IPS DF 19.7 (cell line): Measurements from ENCODE around the gene RING1.

Experiments used
- DNase-seq: peaks from one replicate; pipeline ENCODE4 v3.0.0-alpha.2; 2013; ENCODE audit warnings: low read depth, low spot score

The RING1 gene

GRCh38 chr6:33171880-33172687, 36.2 kb upstream of the RING1 start:
- DNase-seq, result no peak

GRCh38 chr6:33172688-33173534, 35.4 kb upstream of the RING1 start:
- DNase-seq, result no peak

DNA sequence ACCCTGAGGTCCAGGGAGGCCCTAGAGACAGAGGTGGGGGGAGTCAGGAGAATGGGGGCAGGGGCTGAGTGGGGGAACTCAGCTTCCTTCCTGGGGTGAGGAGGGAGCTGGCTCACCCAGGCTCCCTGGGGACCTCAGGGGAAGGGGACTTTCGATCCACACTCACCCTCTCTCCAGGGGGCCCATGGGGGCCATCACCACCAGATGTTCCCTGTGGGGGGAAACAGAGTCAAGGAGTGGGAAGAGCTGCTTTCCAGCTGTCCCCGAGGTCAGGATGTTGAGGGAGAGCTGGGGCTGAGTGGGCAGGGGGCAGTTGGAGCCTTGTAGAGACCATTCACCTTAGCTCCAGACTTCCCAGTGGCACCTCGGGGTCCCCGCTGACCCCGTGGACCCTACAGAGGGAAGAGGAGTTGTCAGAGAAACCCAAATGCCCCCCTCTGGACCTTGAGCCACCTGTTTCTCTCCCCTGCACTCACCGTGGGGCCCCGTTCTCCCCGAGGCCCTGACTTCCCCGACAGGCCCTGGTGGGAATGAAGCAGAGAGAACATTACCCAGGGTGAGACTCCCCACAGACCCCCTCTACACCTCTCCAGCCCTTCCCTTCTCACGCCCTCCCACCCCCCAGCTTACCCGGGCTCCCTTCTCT, 34.6 kb upstream of the RING1 start:
- no peak for DNase-seq

- DNase-seq, result no peak
Observed at GRCh38 chr6:33174784-33175183, 33.5 kb upstream of the RING1 start.

DNA sequence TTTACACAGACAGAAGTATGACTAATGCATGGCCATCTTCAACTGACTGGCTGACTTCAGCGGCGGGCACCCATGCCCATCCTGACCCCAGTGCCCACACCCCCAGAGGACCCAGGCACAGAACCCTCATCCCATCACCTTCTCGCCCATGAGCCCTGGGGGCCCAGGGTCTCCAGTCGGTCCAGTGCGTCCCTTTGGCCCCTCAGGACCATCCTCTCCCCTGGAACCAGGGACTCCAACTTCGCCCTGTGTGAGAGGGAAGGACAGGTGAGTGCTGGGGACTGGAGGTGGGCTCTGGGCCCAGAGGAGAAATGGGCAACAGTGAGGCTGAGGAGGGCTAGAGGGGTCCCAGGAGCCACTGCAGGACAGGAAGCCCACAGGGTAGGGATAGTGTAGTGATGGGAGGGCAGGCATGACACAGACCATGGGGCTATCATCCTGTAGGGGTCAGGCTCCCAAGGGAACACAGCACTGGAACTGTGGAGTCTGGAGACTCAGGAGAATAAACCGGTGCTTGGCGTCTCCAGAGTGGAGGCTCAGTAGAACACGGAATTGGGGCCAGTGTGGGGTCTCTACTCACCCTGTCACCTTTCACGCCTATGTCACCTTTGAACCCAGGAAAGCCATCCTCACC, 32.7 kb upstream of the RING1 start:
- DNase-seq, result no peak

- no peak for DNase-seq
Observed at GRCh38 chr6:33176906-33177305, 31.4 kb upstream of the RING1 start.

GRCh38 chr6:33177552-33178446, 30.5 kb upstream of the RING1 start:
- DNase-seq, result no peak

GRCh38 chr6:33178755-33179475, 29.4 kb upstream of the RING1 start:
- DNase-seq, result no peak

DNA sequence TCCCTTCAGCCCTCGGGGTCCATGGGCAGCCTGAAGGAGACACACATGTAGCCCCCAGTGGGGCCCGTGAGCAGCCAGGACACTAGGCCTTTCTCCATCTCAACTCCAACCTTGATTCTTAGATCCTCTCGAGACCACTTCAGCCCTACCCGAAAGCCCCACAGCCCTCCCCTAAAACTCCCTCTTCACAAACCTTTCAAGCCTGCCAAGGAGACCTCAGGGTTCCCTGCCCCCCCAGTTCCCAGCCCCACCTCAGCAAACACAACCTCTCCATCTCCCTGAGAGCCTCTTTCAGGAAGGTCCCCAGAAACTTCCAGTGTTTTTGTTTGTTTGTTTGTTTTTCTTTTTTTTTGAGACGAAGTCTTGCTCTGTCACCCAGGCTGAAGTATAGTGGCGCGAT, 27.2 kb upstream of the RING1 start:
- DNase-seq, result no peak

DNA sequence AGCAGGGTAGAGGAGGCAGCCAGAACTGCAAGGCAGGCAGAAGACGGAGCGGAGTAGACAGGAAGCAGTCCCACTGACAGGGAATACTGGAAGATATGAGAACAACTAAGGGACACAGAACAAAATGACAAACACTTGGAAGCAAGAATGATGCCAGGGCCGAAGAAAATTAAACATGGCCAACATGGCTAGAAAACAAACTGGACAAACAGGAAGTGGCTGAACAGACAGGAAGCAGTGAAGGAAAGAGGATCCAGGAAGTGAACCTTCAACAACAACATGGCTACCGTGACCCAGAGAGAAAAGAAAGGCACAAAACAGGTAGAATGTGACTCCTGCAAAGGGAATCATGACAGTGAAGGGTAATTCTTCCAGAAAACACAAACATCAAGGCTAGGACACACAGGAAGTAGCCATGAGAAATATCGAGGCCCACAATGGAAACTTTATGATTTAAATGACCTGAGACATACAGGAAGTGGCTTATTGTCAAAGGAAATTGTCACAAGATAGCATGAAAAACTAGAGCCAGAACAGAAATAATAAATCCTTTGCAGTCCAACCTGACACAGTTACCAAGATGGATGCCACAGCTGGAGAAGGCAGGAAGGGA, 25.1 kb upstream of the RING1 start:
- no peak for DNase-seq

DNA sequence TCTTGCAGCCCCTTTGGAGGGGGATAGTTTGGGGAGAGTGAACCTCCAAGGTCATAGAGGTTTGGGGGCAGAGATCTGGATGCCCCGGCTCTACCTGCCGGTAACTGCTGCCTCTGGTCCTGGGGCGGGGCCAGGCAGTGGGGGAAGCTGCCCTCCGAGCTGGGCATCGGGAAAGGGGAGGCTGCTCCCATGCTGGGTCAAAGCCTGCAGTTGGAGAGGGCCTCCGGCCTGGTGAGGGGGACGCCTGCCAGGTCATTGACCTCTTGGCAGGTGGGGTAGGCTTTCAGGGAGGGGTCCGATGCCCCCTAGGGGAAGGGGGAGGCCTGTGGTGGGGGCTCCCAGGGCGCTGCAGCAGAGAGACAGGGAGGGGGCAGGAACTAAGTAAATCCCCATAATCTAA, 23.1 kb upstream of the RING1 start:
- no peak for DNase-seq

DNA sequence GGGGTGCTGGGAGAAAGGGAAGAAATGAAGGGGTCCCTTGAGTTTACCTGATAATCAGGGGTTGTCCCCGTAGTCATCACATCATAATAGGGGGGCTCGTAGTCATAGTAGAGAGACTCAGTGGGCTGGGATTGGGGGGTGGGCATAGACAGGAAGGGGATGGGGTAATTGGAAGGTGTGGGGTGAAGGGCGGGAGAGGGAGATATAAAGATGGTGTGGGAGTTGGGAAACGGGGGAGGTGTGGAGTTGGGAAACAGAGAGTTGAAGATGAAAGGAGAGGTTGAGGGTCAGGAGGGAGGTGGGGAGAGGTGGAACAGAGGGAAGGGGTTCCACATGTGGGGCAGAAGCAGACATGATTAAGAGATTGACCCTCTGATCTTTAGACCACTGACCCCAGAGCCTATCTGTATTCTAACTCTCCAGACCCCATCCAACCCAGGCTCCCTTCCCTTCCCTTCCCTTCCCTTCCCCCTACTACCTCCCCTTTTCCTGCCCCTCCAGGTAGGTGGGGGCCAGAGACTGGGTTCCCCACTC, 22.6 kb upstream of the RING1 start:
- no peak for DNase-seq

- no peak for DNase-seq
Observed at GRCh38 chr6:33187809-33188208, 20.5 kb upstream of the RING1 start.

- DNase-seq, result no peak
Observed at GRCh38 chr6:33189164-33189563, 19.1 kb upstream of the RING1 start.

GRCh38 chr6:33189625-33190448, 18.5 kb upstream of the RING1 start:
- no peak for DNase-seq

GRCh38 chr6:33190504-33191107, 17.7 kb upstream of the RING1 start:
- no peak for DNase-seq

DNA sequence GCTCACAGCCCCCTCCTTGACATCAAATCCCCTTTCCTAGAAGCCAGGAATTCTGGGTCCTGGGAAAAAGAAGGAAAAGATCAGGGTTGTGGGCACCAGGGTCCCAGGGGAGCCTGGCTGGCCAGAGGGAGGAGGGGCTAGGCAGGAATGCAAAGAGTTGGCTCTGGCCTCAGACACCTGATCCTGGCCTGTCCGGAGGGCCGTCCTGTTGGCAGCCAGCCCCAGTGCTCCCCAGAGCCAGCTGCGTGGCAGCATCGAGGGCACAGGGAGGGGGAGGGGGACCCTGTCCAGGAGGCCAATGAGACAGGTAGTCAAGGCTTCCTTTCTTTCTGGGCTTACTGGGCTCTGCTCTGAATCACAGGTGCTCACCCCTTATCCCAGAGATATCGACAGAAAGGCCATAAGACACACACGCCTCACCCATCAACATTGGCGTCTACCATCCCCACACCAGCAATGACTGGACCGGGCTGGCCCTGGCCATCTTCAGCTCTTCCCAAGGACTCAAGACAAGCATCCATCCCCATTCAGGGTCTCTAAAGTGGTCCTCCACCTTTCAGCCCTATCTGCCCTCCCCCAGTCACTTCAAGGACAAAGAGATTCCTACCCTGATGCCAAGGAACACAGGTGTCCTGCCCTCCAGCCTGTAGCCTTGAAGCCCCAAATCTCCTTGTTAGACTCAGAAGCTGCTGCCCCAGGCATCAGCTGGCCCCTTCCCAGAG, 16.8 kb upstream of the RING1 start:
- DNase-seq, result no peak
